Spleen (tissue), 11 donors: ENCODE results near the gene FLAD1. TPM values are rescaled to one million over a fixed set of nuclear protein-coding genes. Genes with fewer than 3 reads are reported as not detected.

Source experiments
- DNase-seq: peaks from one replicate; pipeline ENCODE4 v3.0.0-alpha.2; 2020
- H3K27ac ChIP-seq, 8 donors: fragments of 200-600 bp; sonication (generic) in 7 of 8; 1 replicate in 4 of 8; 2 replicates in 4 of 8; pipeline versions ENCODE4 v1.5.0 to v1.8.0; 2016 to 2021; ENCODE audit warnings: inconsistent platforms in 4 of 8, mild to moderate bottlenecking in 4 of 8, moderate library complexity in 1 of 8
- H3K27me3 ChIP-seq, 7 donors: fragments of 200-600 bp; sonication (generic) in 6 of 7; replicated peaks in 1 of 7; 1 replicate in 4 of 7; 2 replicates in 3 of 7; pipeline versions ENCODE4 v1.5.0 to v1.8.0; 2016 to 2021; ENCODE audit warnings: inconsistent platforms in 3 of 7, mild to moderate bottlenecking in 1 of 7
- H3K36me3 ChIP-seq, 6 donors: fragments of 200-600 bp; sonication (generic) in 5 of 6; 1 replicate in 4 of 6; 2 replicates in 2 of 6; pipeline versions ENCODE4 v1.5.0 to v1.8.0; 2016 to 2021; ENCODE audit warnings: inconsistent platforms in 2 of 6
- H3K4me1 ChIP-seq, 6 donors: fragments of 200-600 bp; sonication (generic) in 5 of 6; 1 replicate in 3 of 6; 2 replicates in 3 of 6; pipeline versions ENCODE4 v1.5.0 to v1.8.0; 2016 to 2021; ENCODE audit warnings: inconsistent platforms in 3 of 6
- H3K4me3 ChIP-seq, 8 donors: fragments of 200-600 bp; sonication (generic) in 7 of 8; 1 replicate in 4 of 8; 2 replicates in 4 of 8; pipeline versions ENCODE4 v1.5.0 to v1.8.0; 2016 to 2021; ENCODE audit warnings: inconsistent platforms in 4 of 8, mild to moderate bottlenecking in 4 of 8, moderate library complexity in 2 of 8
- H3K9me3 ChIP-seq, 8 donors: fragments of 200-600 bp; sonication (generic) in 7 of 8; 1 replicate in 4 of 8; 2 replicates in 4 of 8; pipeline versions ENCODE4 v1.5.0 to v1.8.0; 2016 to 2021; ENCODE audit warnings: inconsistent platforms in 4 of 8
- CTCF ChIP-seq, 11 experiments: fragments of 200-600 bp in 7 of 11; fragments of 450-650 bp in 4 of 11; sonication (generic) in 4 of 11; IDR thresholded peaks in 8 of 11; conservative IDR thresholded peaks in 3 of 11; 1 replicate in 7 of 11; 2 replicates in 4 of 11; pipeline versions ENCODE4 v1.4.0 to v1.8.0; 2016 to 2021; ENCODE audit warnings: antibody characterized with exemption in 11 of 11, inconsistent platforms in 4 of 11, mild to moderate bottlenecking in 1 of 11
- POLR2A ChIP-seq, 3 donors: fragments of 450-650 bp; IDR thresholded peaks; one replicate each; pipeline ENCODE4 v1.5.1; 2017; ENCODE audit warnings: antibody characterized with exemption in 3 of 3, mild to moderate bottlenecking in 1 of 3
- POLR2AphosphoS5 ChIP-seq, 3 donors: sonication (generic); formaldehyde crosslinking; IDR thresholded peaks; one replicate each; pipeline ENCODE4 v1.5.1; 2017; ENCODE audit warnings: antibody characterized with exemption in 3 of 3
- WGBS, 5 donors: extraction: QIAGEN DNeasy Blood & Tissue Kit in 3 of 5; methylation state at CpG; one replicate each; pipeline versions ENCODE4 v1.1.5 to v1.1.7; 2013 to 2018; 5-methylcytosine and 5-hydroxymethylcytosine counted together
- intact Hi-C: fragments of 100-400 bp; cut with DNase I; formaldehyde crosslinking; loops from one replicate; pipeline ENCODE4 v1.15.0; 2023; ENCODE audit warnings: low total_unique reads
- polyA plus RNA-seq, 3 donors: library from polyadenylated mRNA; stranded (reverse); fragments of 200-250 nt; gene quantifications; one replicate each; pipeline ENCODE4 v1.2.1, GENCODE V29; 2013
- total RNA-seq, 7 donors: library from RNA; depleted of rRNA in 3 of 7; stranded (reverse); fragments of >200 nt in 3 of 7; fragmentation: NEBNext Ultra II Directional in 4 of 7; extraction: Animal tissue kit (Norgen Biotek cat#: 25700) in 4 of 7; gene quantifications; one replicate each; pipeline versions ENCODE4 v1.1.0 to v1.2.1, GENCODE V29; 2016 to 2021
- donor health status: healthy with polysubstance abuse.
- donor health status: DM: no; HTN: no; CAD: no; lungs with moderate emphysema.
- donor health status: DM: no; HTN: no; CAD: no.
- donor health status: Bipolar disorder and iron deficiency.
- donor health status: healthy.
- donor health status: DM: no; HTN: no; CAD: no.
- donor health status: DM: yes; HTN: yes; CAD: no.

FLAD1 gene
- total and polyA plus RNA-seq, 10 donors = 27.1 to 43.4 (median 31.6) TPM

DNA sequence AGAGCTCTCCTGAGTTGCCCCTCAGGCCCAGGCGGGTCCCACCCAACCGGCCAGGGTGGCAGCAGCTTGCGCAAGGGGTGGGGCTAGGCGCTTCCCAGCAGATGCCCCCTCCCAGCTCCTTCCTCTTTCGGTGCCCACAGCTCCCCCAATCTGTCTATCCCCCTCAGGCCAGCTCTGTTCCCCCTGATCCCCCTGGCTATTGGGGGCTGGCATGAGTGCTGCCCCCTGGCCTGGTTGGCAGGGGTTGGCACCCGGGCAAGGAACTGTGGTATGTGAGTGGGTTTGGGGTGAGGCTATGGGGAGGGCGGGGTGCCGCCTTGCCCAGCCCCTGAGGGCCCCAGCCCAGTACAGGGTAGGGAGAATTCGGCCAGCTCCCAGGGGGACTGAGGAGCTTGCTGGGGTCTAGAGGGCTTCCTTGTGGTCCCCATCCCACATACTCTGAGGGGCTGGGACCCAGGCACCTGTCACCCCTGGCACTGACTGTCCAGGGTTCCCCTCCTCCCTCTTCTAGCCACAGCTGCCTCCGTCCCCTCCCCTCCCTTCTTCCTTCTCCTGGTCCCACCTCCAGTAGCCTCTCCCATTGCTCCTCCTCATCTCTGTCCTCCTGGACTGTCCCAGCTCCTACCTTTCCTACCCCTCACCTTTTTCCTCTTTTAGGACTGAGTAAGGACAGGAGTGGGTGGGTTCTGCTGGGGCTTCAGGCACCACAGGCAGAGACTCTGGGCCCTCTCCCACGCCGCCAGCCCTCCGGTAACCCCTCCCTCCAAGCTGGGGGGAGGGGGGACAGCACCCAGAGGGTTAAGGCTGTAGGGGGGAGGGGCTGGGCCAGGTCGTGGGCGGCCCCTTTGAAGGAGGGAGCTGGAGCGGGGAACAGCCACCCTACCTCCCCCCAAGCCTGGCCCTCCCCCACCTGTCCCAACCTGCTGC, 25.1 kb downstream of the FLAD1 start:
- WGBS, 5 donors = 39 to 59% (median 50%) methylated on average over 15 to 16 of the region's 16 CpGs
- H3K27ac ChIP-seq = peak overlapping the region; percentile 13 to 99 (median 95)
- intact Hi-C loops = loop anchor here (10.0 kb wide), 1 partner anchor 57 kb away; the partner anchor contains the start of gene EFNA4
- H3K9me3 ChIP-seq = no peaks in the 10 kb centered on the region
- peak overlapping the region in 6 of 8 donors; percentile 29 to 76 (median 36) for H3K4me3 ChIP-seq
- DNase-seq = peak; percentile 89
- H3K27me3 ChIP-seq = no peaks in the 10 kb centered on the region
- peaks cover 44 to 100% (median 96%) of the 10 kb centered on the region in 6 donors for H3K4me1 ChIP-seq
- peaks cover 0 to 11% (median 0%) of the 10 kb centered on the region in 6 donors for H3K36me3 ChIP-seq
- TF ChIP-seq CTCF (IDR thresholded peaks at IDR 0.05 in 8 of 11, conservative IDR thresholded peaks at IDR 0.05 in 3 of 11) (no peak), POLR2AphosphoS5 (IDR thresholded peaks at IDR 0.05) (peak in 1 of 3 donors; percentile 61)

GRCh38 chr1:155009221-155009711, 26.1 kb downstream of the FLAD1 start:
- intact Hi-C loops = loop anchor here (10.0 kb wide), 1 partner anchor 56 kb away; the partner anchor contains the start of gene EFNA4
- no peaks in the 10 kb centered on the region for H3K9me3 ChIP-seq
- H3K4me3 ChIP-seq = peak overlapping the region in 6 of 8 donors; percentile 29 to 76 (median 36)
- no peak for TF ChIP-seq CTCF (IDR thresholded peaks at IDR 0.05 in 8 of 11, conservative IDR thresholded peaks at IDR 0.05 in 3 of 11)
- no peak for TF ChIP-seq POLR2AphosphoS5 (IDR thresholded peaks at IDR 0.05)
- no peak for TF ChIP-seq POLR2A (IDR thresholded peaks at IDR 0.05)
- no peak for DNase-seq
- peaks cover 0 to 17% (median 2%) of the 10 kb centered on the region in 6 donors for H3K36me3 ChIP-seq
- H3K27me3 ChIP-seq = no peaks in the 10 kb centered on the region
- 62 to 92% (median 78%) methylated on average over 3 to 12 of the region's 12 CpGs for WGBS, 5 donors
- peak overlapping the region in 7 of 8 donors; percentile 60 to 99 (median 95) for H3K27ac ChIP-seq
- peaks cover 51 to 100% (median 100%) of the 10 kb centered on the region in 6 donors for H3K4me1 ChIP-seq

DNA sequence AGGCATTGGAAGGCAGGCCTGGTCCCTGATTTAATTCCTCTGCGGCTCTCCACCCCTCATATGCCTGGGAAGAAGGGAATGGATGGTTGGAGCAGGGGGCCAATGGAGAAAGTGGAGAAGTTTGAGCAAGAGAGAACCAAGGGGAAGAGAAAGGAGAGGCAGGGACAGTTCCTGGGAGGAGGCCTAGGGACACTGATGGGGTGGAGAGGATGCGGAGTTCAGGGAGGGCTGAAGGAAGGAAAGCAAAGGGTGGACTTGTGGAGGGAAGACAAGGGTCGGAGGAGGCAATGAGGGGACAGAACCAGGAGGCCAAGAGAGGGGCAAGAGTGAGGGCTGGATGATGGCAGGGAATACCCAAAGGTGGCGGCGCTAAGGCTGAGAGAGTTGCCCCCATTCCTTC, 26.6 kb downstream of the FLAD1 start:
- no peaks in the 10 kb centered on the region for H3K9me3 ChIP-seq
- peak overlapping the region in 7 of 8 donors; percentile 60 to 99 (median 95) for H3K27ac ChIP-seq
- 71 to 84% (median 83%) methylated on average over 5 of the region's 5 CpGs for WGBS, 5 donors
- no peak for TF ChIP-seq POLR2A (IDR thresholded peaks at IDR 0.05)
- TF ChIP-seq CTCF (IDR thresholded peaks at IDR 0.05 in 8 of 11, conservative IDR thresholded peaks at IDR 0.05 in 3 of 11) = no peak
- TF ChIP-seq POLR2AphosphoS5 (IDR thresholded peaks at IDR 0.05) = no peak
- H3K36me3 ChIP-seq = peaks cover 0 to 22% (median 6%) of the 10 kb centered on the region in 6 donors
- peaks cover 46 to 100% (median 100%) of the 10 kb centered on the region in 6 donors for H3K4me1 ChIP-seq
- no peaks in the 10 kb centered on the region for H3K27me3 ChIP-seq
- intact Hi-C loops = loop anchor here (10.0 kb wide), 1 partner anchor 55 kb away; the partner anchor contains the start of gene EFNA4
- DNase-seq = peak; percentile 48
- peak overlapping the region in 7 of 8 donors; percentile 14 to 76 (median 35) for H3K4me3 ChIP-seq
